DOHH2 (cell line): ENCODE data around the gene SST.

ENCODE experiments used
- EZH2phosphoT487 ChIP-seq: fragments of 200-600 bp; sonication (generic); IDR thresholded peaks from 2 replicates; pipeline ENCODE4 v1.6.1; 2017; ENCODE audit warnings: borderline replicate concordance, mild to moderate bottlenecking, antibody characterized with exemption, low read length, moderate library complexity, mixed read lengths
- TF ChIP-seq, protein P1 (sequence below): fragments of 200-600 bp; sonication (generic); IDR thresholded peaks from one replicate; pipeline ENCODE4 v1.5.1; 2014; ENCODE audit warnings: antibody characterized with exemption, mild to moderate bottlenecking, low read depth, low read length; ENCODE audit not compliant: poor library complexity, severe bottlenecking

DNA sequence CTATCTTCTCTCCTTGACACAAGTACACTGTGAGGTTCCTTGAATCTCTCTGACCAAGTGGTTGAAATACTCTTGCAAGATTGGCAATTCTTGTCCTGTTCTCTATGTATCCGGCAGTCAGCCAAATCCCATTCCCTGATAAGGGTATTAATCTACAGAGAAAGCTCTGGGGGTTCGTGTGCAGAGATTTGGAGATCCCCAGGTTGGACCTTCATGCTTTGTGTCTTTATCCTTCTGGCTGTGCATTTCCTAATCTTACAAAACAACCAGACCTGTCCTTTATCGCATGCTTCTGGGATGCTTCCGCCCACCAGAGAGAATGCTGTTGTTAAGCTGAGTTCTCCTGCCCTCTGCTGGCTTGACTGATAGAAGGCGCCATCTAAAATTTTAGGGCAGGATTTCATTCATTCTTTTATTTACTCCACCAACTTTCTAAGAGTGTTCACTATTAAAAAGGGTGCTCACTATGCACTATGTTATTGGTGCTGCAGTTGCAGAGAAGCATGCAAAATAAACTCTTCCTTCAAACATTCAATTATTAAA lies 8.6 kb upstream of the SST start:
- TF ChIP-seq, protein P1, sequence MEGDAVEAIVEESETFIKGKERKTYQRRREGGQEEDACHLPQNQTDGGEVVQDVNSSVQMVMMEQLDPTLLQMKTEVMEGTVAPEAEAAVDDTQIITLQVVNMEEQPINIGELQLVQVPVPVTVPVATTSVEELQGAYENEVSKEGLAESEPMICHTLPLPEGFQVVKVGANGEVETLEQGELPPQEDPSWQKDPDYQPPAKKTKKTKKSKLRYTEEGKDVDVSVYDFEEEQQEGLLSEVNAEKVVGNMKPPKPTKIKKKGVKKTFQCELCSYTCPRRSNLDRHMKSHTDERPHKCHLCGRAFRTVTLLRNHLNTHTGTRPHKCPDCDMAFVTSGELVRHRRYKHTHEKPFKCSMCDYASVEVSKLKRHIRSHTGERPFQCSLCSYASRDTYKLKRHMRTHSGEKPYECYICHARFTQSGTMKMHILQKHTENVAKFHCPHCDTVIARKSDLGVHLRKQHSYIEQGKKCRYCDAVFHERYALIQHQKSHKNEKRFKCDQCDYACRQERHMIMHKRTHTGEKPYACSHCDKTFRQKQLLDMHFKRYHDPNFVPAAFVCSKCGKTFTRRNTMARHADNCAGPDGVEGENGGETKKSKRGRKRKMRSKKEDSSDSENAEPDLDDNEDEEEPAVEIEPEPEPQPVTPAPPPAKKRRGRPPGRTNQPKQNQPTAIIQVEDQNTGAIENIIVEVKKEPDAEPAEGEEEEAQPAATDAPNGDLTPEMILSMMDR, result peak; percentile 58
- no peak for TF ChIP-seq EZH2phosphoT487
